ENCODE data around the gene TES.

The TES gene

GRCh38 chr7:116164552-116165306, 45.6 kb upstream of the TES start:
- no peak for TF ChIP-seq CTCF (IDR thresholded peaks at IDR 0.05)
- Histone ChIP-seq H3K9ac (no peak overlapping the region), H3K36me3 (ENCODE audit: control insufficient read depth, insufficient read depth, low read length) (no peaks in the 10 kb centered on the region), H3K9me3 (ENCODE audit: control insufficient read depth, low read length) (no peaks in the 10 kb centered on the region), H3K4me2 (ENCODE audit: low read length) (no peak overlapping the region), H3K79me2 (no peaks in the 10 kb centered on the region), H2AFZ (no peak overlapping the region), H3K4me3 (ENCODE audit: low read depth, low read length) (no peak overlapping the region), H3K27me3 (ENCODE audit: control insufficient read depth, insufficient read depth, low read length) (no peaks in the 10 kb centered on the region), H3K27ac (no peak overlapping the region), H3K4me1 (no peaks in the 10 kb centered on the region)

- Histone ChIP-seq H3K9ac (no peak overlapping the region), H3K4me1 (no peaks in the 10 kb centered on the region), H3K9me3 (ENCODE audit: control insufficient read depth, low read length) (no peaks in the 10 kb centered on the region), H3K4me2 (ENCODE audit: low read length) (no peak overlapping the region), H3K79me2 (no peaks in the 10 kb centered on the region), H3K27me3 (ENCODE audit: control insufficient read depth, insufficient read depth, low read length) (no peaks in the 10 kb centered on the region), H3K4me3 (ENCODE audit: low read depth, low read length) (no peak overlapping the region), H3K27ac (no peak overlapping the region), H2AFZ (no peak overlapping the region), H3K36me3 (ENCODE audit: control insufficient read depth, insufficient read depth, low read length) (no peaks in the 10 kb centered on the region)
- TF ChIP-seq CTCF (IDR thresholded peaks at IDR 0.05): no peak
Measured at GRCh38 chr7:116165717-116166116, 44.6 kb upstream of the TES start.

GRCh38 chr7:116166156-116166555, 44.2 kb upstream of the TES start:
- no peak overlapping the region for H2AFZ ChIP-seq
- H3K79me2 ChIP-seq: no peaks in the 10 kb centered on the region
- no peak overlapping the region for H3K9ac ChIP-seq
- H3K4me3 ChIP-seq (ENCODE audit: low read depth, low read length): no peak overlapping the region
- no peaks in the 10 kb centered on the region for H3K27me3 ChIP-seq (ENCODE audit: control insufficient read depth, insufficient read depth, low read length)
- H3K4me1 ChIP-seq: no peaks in the 10 kb centered on the region
- H3K36me3 ChIP-seq (ENCODE audit: control insufficient read depth, insufficient read depth, low read length): no peaks in the 10 kb centered on the region
- no peak overlapping the region for H3K4me2 ChIP-seq (ENCODE audit: low read length)
- H3K27ac ChIP-seq: no peak overlapping the region
- no peak for TF ChIP-seq CTCF (IDR thresholded peaks at IDR 0.05)
- no peaks in the 10 kb centered on the region for H3K9me3 ChIP-seq (ENCODE audit: control insufficient read depth, low read length)

GRCh38 chr7:116167177-116167576, 43.2 kb upstream of the TES start:
- Histone ChIP-seq H3K27ac (no peak overlapping the region), H2AFZ (no peak overlapping the region), H3K27me3 (ENCODE audit: control insufficient read depth, insufficient read depth, low read length) (no peaks in the 10 kb centered on the region), H3K36me3 (ENCODE audit: control insufficient read depth, insufficient read depth, low read length) (no peaks in the 10 kb centered on the region), H3K4me2 (ENCODE audit: low read length) (no peak overlapping the region), H3K9ac (no peak overlapping the region), H3K79me2 (no peaks in the 10 kb centered on the region), H3K4me3 (ENCODE audit: low read depth, low read length) (no peak overlapping the region), H3K4me1 (no peaks in the 10 kb centered on the region), H3K9me3 (ENCODE audit: control insufficient read depth, low read length) (no peaks in the 10 kb centered on the region)
- TF ChIP-seq CTCF (IDR thresholded peaks at IDR 0.05): no peak

- no peak overlapping the region for H3K4me3 ChIP-seq (ENCODE audit: low read depth, low read length)
- H3K4me1 ChIP-seq: no peaks in the 10 kb centered on the region
- H3K9me3 ChIP-seq (ENCODE audit: control insufficient read depth, low read length): no peaks in the 10 kb centered on the region
- no peaks in the 10 kb centered on the region for H3K27me3 ChIP-seq (ENCODE audit: control insufficient read depth, insufficient read depth, low read length)
- H3K27ac ChIP-seq: no peak overlapping the region
- H3K79me2 ChIP-seq: no peaks in the 10 kb centered on the region
- no peak overlapping the region for H3K9ac ChIP-seq
- no peaks in the 10 kb centered on the region for H3K36me3 ChIP-seq (ENCODE audit: control insufficient read depth, insufficient read depth, low read length)
- H3K4me2 ChIP-seq (ENCODE audit: low read length): no peak overlapping the region
- H2AFZ ChIP-seq: no peak overlapping the region
- TF ChIP-seq CTCF (IDR thresholded peaks at IDR 0.05): no peak
Measured at GRCh38 chr7:116169060-116169459, 41.3 kb upstream of the TES start.

All from parathyroid adenoma (tissue), 2 donors.